Measurements from ENCODE around the gene ADAM12.
"Not testable (repeated sequence)": the region's sequence is repeated elsewhere in the genome, so short reads cannot be mapped to it uniquely, and the experiment has no call there.

Gene ADAM12

DNA sequence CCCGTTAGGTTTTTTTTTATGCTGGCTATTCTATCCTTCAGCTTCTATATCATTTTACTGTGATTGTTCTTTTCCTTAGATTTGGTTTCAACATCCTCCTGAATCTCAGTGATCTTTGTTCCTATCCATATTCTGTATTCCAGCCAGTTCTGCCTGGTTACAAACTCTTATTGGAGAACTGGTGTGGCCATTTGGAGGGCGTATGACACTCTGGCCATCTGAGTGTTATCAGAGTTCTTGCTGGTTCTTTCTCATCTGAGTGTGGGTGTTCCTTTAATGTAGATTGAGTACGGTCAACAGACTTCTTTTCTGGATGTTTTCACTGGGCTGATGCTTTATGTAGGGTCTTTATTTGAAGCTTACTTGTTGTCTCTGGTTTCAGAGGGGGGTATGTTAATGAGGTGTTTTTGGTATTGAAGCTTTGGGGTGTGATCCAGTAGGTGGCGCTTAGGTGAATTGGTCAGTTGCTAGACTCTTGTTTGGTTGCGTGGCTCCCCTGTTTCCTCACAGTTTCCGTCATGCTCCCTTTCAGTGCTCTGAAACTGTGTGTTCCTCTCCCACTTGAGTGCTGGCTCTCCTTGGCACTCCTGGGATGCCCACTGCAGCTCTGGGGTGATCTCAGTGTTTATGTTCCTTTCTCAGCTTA lies 411.2 kb downstream of the ADAM12 start:
- no peaks in the 10 kb centered on the region for H3K4me1 ChIP-seq (ENCODE audit: insufficient read depth, low read length)
- ATAC-seq (ENCODE audit: insufficient read depth, low read depth) (no peak), DNase-seq (no peak)
- H2AFZ ChIP-seq (ENCODE audit: low read depth, low read length), result no peak overlapping the region
- H4K20me1 ChIP-seq (ENCODE audit: insufficient read depth, low read length), result no peaks in the 10 kb centered on the region
- no peak overlapping the region for H3K4me2 ChIP-seq (ENCODE audit: insufficient read depth, low read length)
- no peaks in the 10 kb centered on the region for H3K27me3 ChIP-seq (ENCODE audit: insufficient read depth, low read length, poor library complexity)
- H3K9ac ChIP-seq (ENCODE audit: low read depth, low read length), result no peak overlapping the region
- H3K27ac ChIP-seq (ENCODE audit: low read length), result no peak overlapping the region
- H3K79me2 ChIP-seq (ENCODE audit: insufficient read depth, low read length), result no peaks in the 10 kb centered on the region
- TF ChIP-seq CTCF (IDR thresholded peaks at IDR 0.05; ENCODE audit: borderline replicate concordance, extremely low read depth, low read length, poor library complexity, severe bottlenecking), result peak; percentile 16
- TF ChIP-seq EZH2 (IDR thresholded peaks at IDR 0.05; ENCODE audit: borderline replicate concordance, low read depth, low read length, severe bottlenecking), result no peak
- no peak overlapping the region for H3K4me3 ChIP-seq (ENCODE audit: low read depth in 1 of 2, low read length in 2 of 2)
- no peaks in the 10 kb centered on the region for H3K36me3 ChIP-seq (ENCODE audit: insufficient read depth, low read length)
- no peaks in the 10 kb centered on the region for H3K9me3 ChIP-seq (ENCODE audit: insufficient read depth, low read length, severe bottlenecking)

DNA sequence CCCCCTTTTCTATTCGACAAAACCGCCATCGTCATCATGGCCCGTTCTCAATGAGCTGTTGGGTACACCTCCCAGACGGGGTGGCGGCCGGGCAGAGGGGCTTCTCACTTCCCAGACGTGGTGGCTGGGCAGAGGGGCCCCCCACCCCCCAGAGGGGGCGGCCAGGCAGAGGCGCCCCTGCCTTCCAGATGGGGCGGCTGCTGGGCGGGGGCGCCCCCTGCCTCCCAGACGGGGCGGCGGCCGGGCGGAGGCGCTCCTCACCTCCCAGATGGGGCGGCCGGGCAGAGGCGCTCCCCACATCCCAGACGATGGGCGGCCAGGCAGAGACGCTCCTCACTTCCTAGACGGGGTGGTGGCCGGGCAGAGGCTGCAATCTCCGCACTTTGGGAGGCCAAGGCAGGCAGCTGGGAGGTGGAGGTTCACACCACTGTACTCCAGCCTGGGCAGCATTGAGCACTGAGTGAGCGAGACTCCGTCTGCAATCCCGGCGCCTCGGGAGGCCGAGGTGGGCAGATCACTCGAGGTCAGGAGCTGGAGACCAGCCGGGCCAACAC lies 418.1 kb downstream of the ADAM12 start:
- H3K4me2 ChIP-seq (ENCODE audit: insufficient read depth, low read length); H2AFZ ChIP-seq (ENCODE audit: low read depth, low read length); H3K79me2 ChIP-seq (ENCODE audit: insufficient read depth, low read length); DNase-seq; H3K27ac ChIP-seq (ENCODE audit: low read length); ATAC-seq (ENCODE audit: insufficient read depth, low read depth); H3K36me3 ChIP-seq (ENCODE audit: insufficient read depth, low read length); H3K4me3 ChIP-seq (ENCODE audit: low read depth in 1 of 2, low read length in 2 of 2); H4K20me1 ChIP-seq (ENCODE audit: insufficient read depth, low read length); H3K9me3 ChIP-seq (ENCODE audit: insufficient read depth, low read length, severe bottlenecking); H3K9ac ChIP-seq (ENCODE audit: low read depth, low read length); H3K27me3 ChIP-seq (ENCODE audit: insufficient read depth, low read length, poor library complexity); H3K4me1 ChIP-seq (ENCODE audit: insufficient read depth, low read length): not testable (repeated sequence)

- Histone ChIP-seq H3K4me1 (ENCODE audit: insufficient read depth, low read length) (no peaks in the 10 kb centered on the region), H3K4me2 (ENCODE audit: insufficient read depth, low read length) (no peak overlapping the region), H3K79me2 (ENCODE audit: insufficient read depth, low read length) (no peaks in the 10 kb centered on the region), H3K27ac (ENCODE audit: low read length) (no peak overlapping the region), H3K9me3 (ENCODE audit: insufficient read depth, low read length, severe bottlenecking) (no peaks in the 10 kb centered on the region), H3K4me3 (ENCODE audit: low read depth in 1 of 2, low read length in 2 of 2) (no peak overlapping the region), H3K9ac (ENCODE audit: low read depth, low read length) (no peak overlapping the region), H3K27me3 (ENCODE audit: insufficient read depth, low read length, poor library complexity) (no peaks in the 10 kb centered on the region), H4K20me1 (ENCODE audit: insufficient read depth, low read length) (no peaks in the 10 kb centered on the region), H2AFZ (ENCODE audit: low read depth, low read length) (no peak overlapping the region), H3K36me3 (ENCODE audit: insufficient read depth, low read length) (no peaks in the 10 kb centered on the region)
- ATAC-seq (ENCODE audit: insufficient read depth, low read depth), result no peak
- no peak for DNase-seq
- no peak for TF ChIP-seq CTCF (IDR thresholded peaks at IDR 0.05; ENCODE audit: borderline replicate concordance, extremely low read depth, low read length, poor library complexity, severe bottlenecking)
- no peak for TF ChIP-seq EZH2 (IDR thresholded peaks at IDR 0.05; ENCODE audit: borderline replicate concordance, low read depth, low read length, severe bottlenecking)
Observed at GRCh38 chr10:125967533-125967932, 420.7 kb downstream of the ADAM12 start.

DNA sequence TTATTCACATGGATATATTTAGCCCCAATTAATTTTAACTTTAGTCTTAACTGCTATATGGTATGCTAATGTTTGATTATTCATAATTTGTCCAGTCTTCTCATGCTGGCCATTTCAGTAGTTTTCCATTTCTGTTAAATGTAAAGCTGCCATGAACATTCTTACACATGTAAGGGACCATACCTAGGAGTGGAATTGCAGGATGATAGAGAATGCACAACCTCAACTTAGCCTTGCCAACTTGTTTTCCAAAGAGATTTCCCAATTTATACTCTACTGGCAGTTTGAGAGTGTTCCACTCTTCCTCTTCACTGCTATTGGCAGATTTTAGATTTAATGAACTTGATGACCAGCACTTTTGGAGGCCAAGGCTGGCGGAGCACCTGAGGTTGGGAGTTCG lies 423.7 kb downstream of the ADAM12 start:
- DNase-seq, result no peak
- Histone ChIP-seq H3K36me3 (ENCODE audit: insufficient read depth, low read length) (no peaks in the 10 kb centered on the region), H2AFZ (ENCODE audit: low read depth, low read length) (no peak overlapping the region), H3K4me2 (ENCODE audit: insufficient read depth, low read length) (no peak overlapping the region), H3K4me1 (ENCODE audit: insufficient read depth, low read length) (no peaks in the 10 kb centered on the region), H3K79me2 (ENCODE audit: insufficient read depth, low read length) (no peaks in the 10 kb centered on the region), H3K27ac (ENCODE audit: low read length) (no peak overlapping the region), H3K4me3 (ENCODE audit: low read depth in 1 of 2, low read length in 2 of 2) (no peak overlapping the region), H3K9ac (ENCODE audit: low read depth, low read length) (no peak overlapping the region), H3K27me3 (ENCODE audit: insufficient read depth, low read length, poor library complexity) (no peaks in the 10 kb centered on the region), H4K20me1 (ENCODE audit: insufficient read depth, low read length) (no peaks in the 10 kb centered on the region), H3K9me3 (ENCODE audit: insufficient read depth, low read length, severe bottlenecking) (no peaks in the 10 kb centered on the region)
- no peak for ATAC-seq (ENCODE audit: insufficient read depth, low read depth)
- TF ChIP-seq EZH2 (IDR thresholded peaks at IDR 0.05; ENCODE audit: borderline replicate concordance, low read depth, low read length, severe bottlenecking), result no peak
- no peak for TF ChIP-seq CTCF (IDR thresholded peaks at IDR 0.05; ENCODE audit: borderline replicate concordance, extremely low read depth, low read length, poor library complexity, severe bottlenecking)
